A673 (cell line): Measurements from ENCODE around the gene PPCDC. TPM values are rescaled to one million over a fixed set of nuclear protein-coding genes. Genes with fewer than 3 reads are reported as not detected.

Experiments used
- BruUV-seq: library from RNA; stranded (reverse); fragments of 400-500 nt; replicated peaks from 2 replicates; lab custom pipeline; 2021; lab: Mats Ljungman, UMichigan
- CTCF ChIA-PET: fragments of 300-600 bp; sonication (Branson Sonifier 250); formaldehyde crosslinking; loops from one replicate; lab custom pipeline; 2022; ENCODE audit warnings: antibody characterized with exemption; lab: Charles Lee
- POLR2A ChIA-PET: fragments of 300-600 bp; sonication (Branson Sonifier 250); formaldehyde crosslinking; loops from one replicate; lab custom pipeline; 2022; ENCODE audit warnings: antibody characterized with exemption; ENCODE audit not compliant: low non-redundant PET; lab: Charles Lee
- DNase-seq: peaks from one replicate; pipeline ENCODE4 v3.0.0-alpha.2; 2015; ENCODE audit warnings: low spot score
- H3K27ac ChIP-seq: fragments of 200-600 bp; sonication (generic); 2 replicates; pipeline ENCODE4 v1.5.1; 2016; ENCODE audit warnings: mixed run types, low read depth, mild to moderate bottlenecking, mixed read lengths, antibody characterized with exemption, low read length; ENCODE audit not compliant: poor library complexity, severe bottlenecking
- H3K27me3 ChIP-seq: fragments of 200-600 bp; sonication (generic); replicated peaks from 2 replicates; pipeline ENCODE4 v1.6.1; 2017; ENCODE audit warnings: mixed run types, low read depth, mild to moderate bottlenecking, mixed read lengths, antibody characterized with exemption, low read length; ENCODE audit not compliant: insufficient read depth, poor library complexity
- H3K36me3 ChIP-seq: fragments of 200-600 bp; sonication (generic); 2 replicates; pipeline ENCODE4 v1.6.1; 2016; ENCODE audit warnings: mixed run types, mild to moderate bottlenecking, mixed read lengths, antibody characterized with exemption, low read length; ENCODE audit not compliant: insufficient read depth, poor library complexity, severe bottlenecking
- H3K4me1 ChIP-seq: fragments of 200-600 bp; sonication (generic); 2 replicates; pipeline ENCODE4 v1.6.1; 2017; ENCODE audit warnings: mixed run types, mild to moderate bottlenecking, mixed read lengths, antibody characterized with exemption, low read length; ENCODE audit not compliant: insufficient read depth, poor library complexity, severe bottlenecking
- H3K4me3 ChIP-seq: fragments of 200-600 bp; sonication (generic); 2 replicates; pipeline ENCODE4 v1.5.1; 2016; ENCODE audit warnings: low read depth, mixed run types, mild to moderate bottlenecking, mixed read lengths, low read length; ENCODE audit not compliant: poor library complexity, severe bottlenecking
- H3K9me3 ChIP-seq: fragments of 200-600 bp; sonication (generic); 2 replicates; pipeline ENCODE4 v1.6.1; 2016; ENCODE audit warnings: mixed run types, low read depth, mild to moderate bottlenecking, mixed read lengths, antibody characterized with exemption, low read length; ENCODE audit not compliant: poor library complexity, severe bottlenecking
- EZH2 ChIP-seq: fragments of 200-600 bp; sonication (generic); IDR thresholded peaks from 2 replicates; pipeline ENCODE4 v1.6.1; 2017; ENCODE audit warnings: borderline replicate concordance, low read depth, mild to moderate bottlenecking, mixed read lengths, antibody characterized with exemption, low read length; ENCODE audit not compliant: poor library complexity, severe bottlenecking
- intact Hi-C: fragments of 100-400 bp; cut with micrococcal nuclease; formaldehyde crosslinking; loops from one replicate; pipeline ENCODE4 v1.10.0; 2022; ENCODE audit not compliant: unreplicated experiment
- total RNA-seq: library from RNA; stranded (reverse); gene quantifications from 2 replicates; pipeline ENCODE4 v1.2.3, GENCODE V29; 2021
- TF ChIP-seq, protein P1 (sequence below): fragments of 300-800, 200-600 bp; sonication (generic); conservative IDR thresholded peaks from 2 replicates; pipeline ENCODE4 v1.5.1; 2017; ENCODE audit warnings: low read depth, mild to moderate bottlenecking, antibody characterized with exemption, low read length, moderate library complexity, mixed read lengths

The PPCDC gene
- total RNA-seq, 1 experiment from 2014 or later, result 13.3 TPM

DNA sequence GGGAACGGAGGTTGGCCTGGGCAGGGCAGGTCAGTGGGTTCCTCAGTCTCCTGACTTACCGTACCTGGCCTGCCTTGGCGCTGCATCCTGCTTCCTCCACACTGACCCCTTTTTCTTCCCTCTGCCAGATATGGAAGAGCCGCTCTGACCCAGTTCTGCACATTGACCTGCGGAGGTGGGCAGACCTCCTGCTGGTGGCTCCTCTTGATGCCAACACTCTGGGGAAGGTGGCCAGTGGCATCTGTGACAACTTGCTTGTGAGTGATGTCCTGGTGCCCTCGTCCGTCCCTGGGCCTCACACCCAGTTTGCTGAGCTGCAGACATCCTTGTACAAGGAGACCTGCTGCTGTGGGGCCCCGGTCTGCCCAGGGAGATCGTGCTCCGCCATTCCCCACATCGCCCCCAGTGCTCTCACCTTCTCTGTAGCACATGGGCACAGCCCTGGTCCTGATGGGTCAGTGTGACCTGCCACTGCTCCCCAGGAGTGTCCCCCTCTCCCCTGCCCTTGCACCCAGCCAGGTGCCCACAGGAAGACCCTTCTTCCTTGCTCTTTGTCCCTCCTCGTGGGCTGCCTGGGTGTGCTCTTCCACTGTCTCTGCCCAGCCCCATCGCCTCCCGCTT lies 21.0 kb downstream of the PPCDC start:
- ChIA-PET POLR2A (no interaction called here), CTCF (no interaction called here)
- Histone ChIP-seq H3K27ac (no peak overlapping the region), H3K9me3 (no peaks in the 10 kb centered on the region), H3K4me1 (peaks cover 20% of the 10 kb centered on the region), H3K4me3 (no peak overlapping the region), H3K27me3 (no peaks in the 10 kb centered on the region), H3K36me3 (no peaks in the 10 kb centered on the region)
- BruUV-seq, result no TSS peak
- intact Hi-C loops, result no loop called here
- no peak for DNase-seq
- TF ChIP-seq, protein P1, sequence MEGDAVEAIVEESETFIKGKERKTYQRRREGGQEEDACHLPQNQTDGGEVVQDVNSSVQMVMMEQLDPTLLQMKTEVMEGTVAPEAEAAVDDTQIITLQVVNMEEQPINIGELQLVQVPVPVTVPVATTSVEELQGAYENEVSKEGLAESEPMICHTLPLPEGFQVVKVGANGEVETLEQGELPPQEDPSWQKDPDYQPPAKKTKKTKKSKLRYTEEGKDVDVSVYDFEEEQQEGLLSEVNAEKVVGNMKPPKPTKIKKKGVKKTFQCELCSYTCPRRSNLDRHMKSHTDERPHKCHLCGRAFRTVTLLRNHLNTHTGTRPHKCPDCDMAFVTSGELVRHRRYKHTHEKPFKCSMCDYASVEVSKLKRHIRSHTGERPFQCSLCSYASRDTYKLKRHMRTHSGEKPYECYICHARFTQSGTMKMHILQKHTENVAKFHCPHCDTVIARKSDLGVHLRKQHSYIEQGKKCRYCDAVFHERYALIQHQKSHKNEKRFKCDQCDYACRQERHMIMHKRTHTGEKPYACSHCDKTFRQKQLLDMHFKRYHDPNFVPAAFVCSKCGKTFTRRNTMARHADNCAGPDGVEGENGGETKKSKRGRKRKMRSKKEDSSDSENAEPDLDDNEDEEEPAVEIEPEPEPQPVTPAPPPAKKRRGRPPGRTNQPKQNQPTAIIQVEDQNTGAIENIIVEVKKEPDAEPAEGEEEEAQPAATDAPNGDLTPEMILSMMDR, result no peak
- TF ChIP-seq EZH2, result no peak

DNA sequence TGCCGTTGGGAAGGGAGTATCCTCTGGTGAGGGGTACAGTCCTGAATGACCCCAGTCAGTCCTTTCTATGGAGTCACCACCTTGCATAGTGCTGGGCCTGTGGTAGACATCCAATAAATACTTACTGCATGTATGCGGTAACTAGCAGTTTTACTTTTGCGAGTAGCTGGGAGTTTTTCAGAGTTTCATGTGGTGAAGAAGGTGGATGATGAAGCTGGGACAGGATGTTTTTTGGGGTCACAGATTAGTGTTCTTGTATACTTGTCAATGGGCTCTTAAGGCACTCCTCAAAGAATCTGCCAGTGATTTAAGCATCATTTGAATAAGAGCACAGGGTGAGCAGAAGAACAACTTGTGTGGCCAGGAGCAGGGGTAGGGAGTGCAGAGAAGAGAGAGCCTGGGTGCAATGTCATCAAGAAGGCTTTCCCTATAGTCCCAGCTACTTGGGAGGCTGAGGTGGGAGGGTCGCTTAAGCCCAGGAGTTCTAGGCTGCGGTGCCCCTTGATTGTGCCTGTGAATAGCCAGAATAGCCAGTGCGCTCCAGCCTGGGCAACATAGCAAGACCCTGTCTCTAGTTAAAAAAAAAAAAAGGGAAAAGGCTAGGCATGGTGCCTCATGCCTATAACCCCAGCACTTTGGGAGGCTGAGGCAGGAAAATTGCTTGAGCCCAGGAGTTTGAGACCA lies 22.1 kb downstream of the PPCDC start:
- Histone ChIP-seq H3K4me1 (peaks cover 20% of the 10 kb centered on the region), H3K9me3 (no peaks in the 10 kb centered on the region), H3K4me3 (no peak overlapping the region), H3K36me3 (no peaks in the 10 kb centered on the region), H3K27ac (no peak overlapping the region), H3K27me3 (no peaks in the 10 kb centered on the region)
- intact Hi-C loops, result no loop called here
- TF ChIP-seq EZH2, result no peak
- CTCF ChIA-PET, result no interaction called here
- no peak for DNase-seq
- BruUV-seq, result no TSS peak
- POLR2A ChIA-PET, result no interaction called here

DNA sequence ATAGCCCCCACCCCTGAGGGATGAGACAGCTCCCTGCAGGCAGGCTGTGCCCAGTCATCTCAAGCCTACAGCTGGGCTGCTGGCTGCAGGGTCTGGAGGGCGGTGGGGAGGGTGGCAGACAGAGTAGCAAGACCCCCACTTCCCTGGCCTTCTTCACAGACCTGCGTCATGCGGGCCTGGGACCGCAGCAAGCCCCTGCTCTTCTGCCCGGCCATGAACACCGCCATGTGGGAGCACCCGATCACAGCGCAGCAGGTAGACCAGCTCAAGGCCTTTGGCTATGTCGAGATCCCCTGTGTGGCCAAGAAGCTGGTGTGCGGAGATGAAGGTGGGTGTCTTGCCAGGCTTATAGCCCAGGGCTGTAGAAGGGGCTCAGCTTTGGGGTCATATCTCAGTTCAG lies 25.0 kb downstream of the PPCDC start:
- CTCF ChIA-PET, result no interaction called here
- no TSS peak for BruUV-seq
- DNase-seq, result no peak
- Histone ChIP-seq H3K27ac (no peak overlapping the region), H3K27me3 (no peaks in the 10 kb centered on the region), H3K4me1 (peaks cover 20% of the 10 kb centered on the region), H3K36me3 (no peaks in the 10 kb centered on the region), H3K9me3 (no peaks in the 10 kb centered on the region), H3K4me3 (no peak overlapping the region)
- intact Hi-C loops, result no loop called here
- POLR2A ChIA-PET, result no interaction called here
- TF ChIP-seq, protein P1, result no peak
- no peak for TF ChIP-seq EZH2
